GM21515 (cell line): ENCODE data around the gene HCN3.

ENCODE experiments used
- ATAC-seq: cut with Tn5 transposase; IDR thresholded peaks from one replicate; pipeline ENCODE4 v1.9.1; 2021; ENCODE audit not compliant: unreplicated experiment

Gene HCN3

GRCh38 chr1:155254228-155254713, 23.0 kb upstream of the HCN3 start:
- no peak for ATAC-seq

GRCh38 chr1:155254714-155255242, 22.5 kb upstream of the HCN3 start:
- no peak for ATAC-seq

- peak; percentile 41 for ATAC-seq
Measured at GRCh38 chr1:155255243-155256007, 21.8 kb upstream of the HCN3 start, which contains the start of gene ENTREP3. ENTREP3 (minus strand) TSS chr1:155255483; CDS start chr1:155254877, 606 bp downstream.

GRCh38 chr1:155256058-155256852, 21.0 kb upstream of the HCN3 start:
- ATAC-seq, result no peak

GRCh38 chr1:155260276-155260675, 17.0 kb upstream of the HCN3 start:
- no peak for ATAC-seq

- no peak for ATAC-seq
Measured at GRCh38 chr1:155261493-155261851, 15.8 kb upstream of the HCN3 start.

- ATAC-seq, result peak; percentile 84
Measured at GRCh38 chr1:155261852-155262673, 15.2 kb upstream of the HCN3 start, which contains the start of gene SCAMP3. SCAMP3 (minus strand) TSS chr1:155262360; CDS start chr1:155262151, 209 bp downstream.

GRCh38 chr1:155263067-155263466, 14.2 kb upstream of the HCN3 start:
- no peak for ATAC-seq

GRCh38 chr1:155266553-155266952, 10.7 kb upstream of the HCN3 start:
- ATAC-seq, result no peak

- ATAC-seq, result no peak
Measured at GRCh38 chr1:155267373-155267772, 9.9 kb upstream of the HCN3 start.

GRCh38 chr1:155268630-155269029, 8.6 kb upstream of the HCN3 start:
- ATAC-seq, result no peak

GRCh38 chr1:155269381-155269780, 7.9 kb upstream of the HCN3 start:
- no peak for ATAC-seq

- ATAC-seq, result peak; percentile 37
Measured at GRCh38 chr1:155272466-155273342, 4.6 kb upstream of the HCN3 start.

- ATAC-seq, result peak; percentile 68
Measured at GRCh38 chr1:155273343-155274245, 3.7 kb upstream of the HCN3 start, which contains the start of gene CLK2. CLK2 (minus strand) TSS chr1:155273504; CDS start chr1:155270977, 2,527 bp downstream.

GRCh38 chr1:155277902-155278688, 832 bp downstream of the HCN3 start:
- no peak for ATAC-seq

GRCh38 chr1:155278689-155279160, 1.5 kb downstream of the HCN3 start:
- no peak for ATAC-seq

GRCh38 chr1:155279268-155279667, 2.0 kb downstream of the HCN3 start:
- ATAC-seq, result no peak
